NOMO-1 (cell line): ENCODE results near the gene DYNLT4.
"Not testable (repeated sequence)": the region's sequence is repeated elsewhere in the genome, so short reads cannot be mapped to it uniquely, and the experiment has no call there.

Experiments
- DNase-seq, 2 experiments: peaks; one replicate each; lab custom pipeline; 2025; ENCODE audit not compliant: unreplicated experiment in 2 of 2; lab: John Stamatoyannopoulos, UW

Gene DYNLT4

DNA sequence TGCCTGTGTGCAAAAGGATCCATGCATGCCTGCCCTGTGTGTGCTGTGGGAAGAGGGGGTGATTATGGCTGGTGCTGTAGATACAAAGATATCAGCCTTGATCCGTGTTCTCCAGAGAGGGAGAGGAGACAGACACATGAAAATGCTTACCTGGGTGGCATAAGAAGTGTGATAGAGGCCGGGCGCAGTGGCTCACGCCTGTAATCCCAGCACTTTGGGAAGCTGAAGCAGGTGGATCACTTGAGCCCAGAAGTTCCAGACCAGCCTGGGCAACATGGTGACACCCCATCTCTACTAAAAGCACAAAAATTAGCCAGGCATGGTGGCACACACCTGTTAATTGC lies 3.6 kb upstream of the DYNLT4 start:
- not testable (repeated sequence) for DNase-seq

DNA sequence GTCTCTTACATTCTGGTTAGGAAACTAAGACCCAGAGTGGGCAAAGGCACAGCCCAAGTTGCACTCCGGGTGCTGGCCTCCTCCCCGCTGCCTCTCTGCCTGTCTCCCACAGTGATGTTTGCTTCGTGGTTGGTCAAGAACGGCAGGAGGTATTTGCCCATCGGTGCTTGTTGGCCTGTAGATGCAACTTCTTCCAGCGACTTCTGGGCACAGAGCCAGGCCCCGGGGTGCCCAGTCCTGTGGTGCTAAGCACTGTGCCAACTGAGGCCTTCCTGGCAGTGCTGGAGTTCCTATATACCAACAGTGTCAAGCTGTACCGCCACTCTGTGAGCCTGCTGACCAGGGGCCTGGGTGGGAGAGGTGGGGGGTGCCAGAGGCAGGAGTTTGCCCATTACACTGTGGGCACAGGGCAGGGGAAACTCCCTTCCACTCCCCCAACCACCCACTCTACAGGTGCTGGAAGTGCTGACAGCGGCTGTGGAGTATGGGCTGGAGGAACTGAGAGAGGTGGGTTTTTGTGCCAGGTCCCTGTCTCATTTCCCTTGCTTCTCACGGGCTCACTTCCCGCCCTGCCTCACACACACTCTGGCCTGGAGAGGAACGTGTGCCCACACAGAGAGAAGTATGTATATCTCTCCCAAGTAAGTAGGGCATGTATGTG lies 3.1 kb upstream of the DYNLT4 start:
- no peak for DNase-seq

DNA sequence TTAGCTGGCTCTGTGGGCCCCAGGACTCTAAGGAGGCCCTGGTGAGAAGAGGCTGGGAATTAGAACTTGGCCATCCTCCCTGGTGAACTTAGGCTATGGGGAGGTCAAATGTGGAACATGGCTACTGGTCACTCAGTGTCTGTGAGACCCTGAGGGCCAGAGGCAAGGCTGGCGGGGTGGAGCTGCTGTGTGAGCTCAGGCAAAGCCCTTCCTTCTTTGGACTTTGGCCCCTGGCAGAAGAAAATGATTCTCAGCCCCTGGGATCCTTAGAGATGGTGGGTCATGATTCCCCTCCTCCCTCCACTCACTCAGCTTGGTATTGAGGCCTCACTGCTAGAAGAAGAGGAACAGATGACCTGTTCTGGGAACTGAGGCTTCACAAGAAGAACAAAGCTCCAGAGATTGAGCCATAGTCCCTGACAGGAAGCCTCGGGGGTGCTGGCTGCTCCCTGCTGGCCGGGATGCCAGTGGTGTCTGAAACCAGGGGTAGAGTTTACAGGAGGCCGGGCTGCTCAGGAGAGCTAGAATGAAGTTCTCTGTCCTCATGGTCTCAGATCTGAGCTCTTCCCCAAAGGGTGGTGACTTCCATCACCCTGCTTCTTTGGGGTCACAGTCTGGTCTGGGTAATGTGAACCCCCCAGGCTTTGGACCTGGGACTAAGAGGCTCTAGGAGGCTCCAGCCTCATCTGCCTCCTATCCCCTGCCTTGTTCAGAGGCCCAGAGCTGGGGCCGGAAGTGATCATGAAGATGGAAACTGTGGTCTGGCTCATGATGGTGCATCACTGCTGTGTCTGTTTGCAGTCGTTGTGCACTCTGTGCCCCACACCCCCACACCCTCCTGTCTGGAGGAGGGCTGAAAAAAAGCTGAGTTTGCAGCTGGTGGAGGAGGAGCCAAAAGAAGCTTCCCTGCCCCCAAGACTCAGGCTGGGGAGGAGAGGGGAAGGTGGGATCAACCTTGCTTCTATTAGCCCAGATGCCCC lies 2.1 kb upstream of the DYNLT4 start:
- peak; percentile 53 to 68 for DNase-seq

DNA sequence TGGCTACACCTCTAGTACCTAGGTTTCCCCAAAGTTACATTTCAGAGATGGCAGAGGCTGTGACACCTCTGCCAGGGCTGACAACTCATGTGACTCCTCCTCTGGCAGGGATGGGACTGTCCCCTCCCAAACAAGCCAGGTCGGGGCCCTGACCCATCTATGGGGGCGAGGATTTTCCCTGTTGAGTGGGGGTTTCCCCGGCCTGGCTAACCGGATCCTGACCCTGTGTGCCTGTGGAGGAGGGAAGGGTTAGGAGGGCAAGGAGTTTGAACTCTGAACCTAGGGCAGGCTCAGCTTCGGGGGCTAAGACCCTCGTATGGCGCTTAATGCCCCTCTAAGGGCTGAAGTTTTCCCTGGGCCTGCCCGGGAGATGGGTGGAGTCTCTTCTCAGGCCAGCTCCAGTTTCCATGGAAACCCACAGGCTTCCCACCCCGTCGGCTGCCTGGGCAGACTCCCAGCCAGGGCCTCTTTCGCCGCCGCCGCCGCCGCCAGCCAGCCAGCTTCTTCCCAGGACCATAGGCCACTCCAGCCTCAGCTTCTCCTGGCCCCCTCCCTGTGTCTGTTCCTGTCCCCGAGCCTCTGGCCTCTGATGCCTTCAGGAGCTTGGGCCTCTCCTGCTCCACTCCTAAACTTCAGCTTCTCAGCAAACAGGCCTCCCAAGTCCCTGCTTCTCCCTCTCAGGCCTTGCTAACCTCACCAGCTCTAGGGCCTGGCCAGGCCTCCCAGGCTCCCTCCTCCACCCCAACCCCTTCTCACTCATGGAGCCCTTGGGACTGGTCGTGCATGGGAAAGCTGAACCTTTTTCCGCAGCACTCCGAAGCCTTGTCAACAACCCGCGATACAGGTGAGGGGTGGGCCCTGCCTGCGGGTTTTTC lies 1.1 kb upstream of the DYNLT4 start, which contains the start of gene BTBD19:
BTBD19 (plus strand) TSS at position 461 of the 875 bp plus-strand sequence; CDS start at position 759, 298 bp downstream.
- DNase-seq = peak; percentile 20 to 23

DNA sequence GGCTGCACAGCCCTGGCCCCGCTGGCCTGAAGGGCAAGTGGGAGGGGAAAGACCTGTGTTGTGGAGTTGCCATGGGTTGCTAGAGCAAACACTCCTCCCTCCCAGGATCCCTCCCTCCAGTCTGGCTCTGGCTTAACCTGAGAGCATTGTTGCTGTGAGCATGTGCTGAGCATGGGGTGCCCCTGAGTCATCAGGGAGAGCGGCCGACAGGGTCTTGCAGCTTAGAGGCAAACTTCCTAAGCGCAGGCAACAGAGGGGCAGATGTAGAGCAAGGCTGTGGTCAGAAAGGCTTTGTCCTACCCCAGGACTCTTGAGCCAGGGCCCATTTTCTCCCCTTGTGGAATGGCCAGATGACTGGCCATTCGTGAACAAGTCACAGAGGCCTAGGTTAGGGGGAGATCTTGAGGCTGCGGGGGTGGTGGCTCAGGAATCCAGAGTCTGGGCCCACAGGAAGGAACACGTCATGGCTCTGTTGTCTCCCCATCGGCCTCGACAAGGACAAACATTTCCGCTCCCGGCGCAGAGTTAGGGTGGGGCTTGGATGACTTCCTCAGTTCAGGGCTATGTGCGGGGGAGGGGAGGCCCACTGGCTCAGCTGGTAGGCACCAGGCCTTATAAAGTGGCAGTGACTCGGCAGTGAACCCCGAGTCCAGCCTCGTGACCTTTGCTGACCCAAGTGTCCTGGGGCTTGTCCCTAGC lies 362 bp upstream of the DYNLT4 start:
- peak; percentile 92 to 96 for DNase-seq

- DNase-seq = no peak
Observed at GRCh38 chr1:44806025-44806703, 987 bp downstream of the DYNLT4 start.

DNA sequence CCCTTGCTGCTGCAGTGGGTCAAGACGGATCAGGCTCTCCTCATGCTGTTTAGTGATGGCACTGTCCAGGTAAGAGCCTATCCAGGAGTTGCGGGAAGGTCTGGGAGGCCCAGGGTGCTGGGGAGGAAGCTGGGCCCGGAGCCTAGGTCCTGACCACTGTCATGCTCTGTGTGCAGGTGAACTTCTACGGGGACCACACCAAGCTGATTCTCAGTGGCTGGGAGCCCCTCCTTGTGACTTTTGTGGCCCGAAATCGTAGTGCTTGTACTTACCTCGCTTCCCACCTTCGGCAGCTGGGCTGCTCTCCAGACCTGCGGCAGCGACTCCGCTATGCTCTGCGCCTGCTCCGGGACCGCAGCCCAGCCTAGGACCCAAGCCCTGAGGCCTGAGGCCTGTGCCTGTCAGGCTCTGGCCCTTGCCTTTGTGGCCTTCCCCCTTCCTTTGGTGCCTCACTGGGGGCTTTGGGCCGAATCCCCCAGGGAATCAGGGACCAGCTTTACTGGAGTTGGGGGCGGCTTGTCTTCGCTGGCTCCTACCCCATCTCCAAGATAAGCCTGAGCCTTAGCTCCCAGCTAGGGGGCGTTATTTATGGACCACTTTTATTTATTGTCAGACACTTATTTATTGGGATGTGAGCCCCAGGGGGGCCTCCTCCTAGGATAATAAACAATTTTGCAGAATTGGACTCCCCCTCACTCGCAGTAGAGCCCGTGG lies 1.7 kb downstream of the DYNLT4 start:
- DNase-seq = no peak

GRCh38 chr1:44803312-44804095 lies 3.6 kb downstream of the DYNLT4 start:
- no peak for DNase-seq

DNA sequence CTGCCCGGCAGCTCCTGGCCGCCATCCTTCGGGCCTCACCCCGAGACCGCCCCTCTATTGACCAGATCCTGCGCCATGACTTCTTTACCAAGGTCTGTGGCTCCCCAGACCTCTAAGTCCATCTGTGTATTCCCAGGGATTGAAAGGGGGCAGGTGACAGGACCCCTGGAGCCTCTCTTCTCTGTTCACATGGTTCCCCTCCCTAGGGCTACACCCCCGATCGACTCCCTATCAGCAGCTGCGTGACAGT lies 4.2 kb downstream of the DYNLT4 start:
- no peak for DNase-seq

DNA sequence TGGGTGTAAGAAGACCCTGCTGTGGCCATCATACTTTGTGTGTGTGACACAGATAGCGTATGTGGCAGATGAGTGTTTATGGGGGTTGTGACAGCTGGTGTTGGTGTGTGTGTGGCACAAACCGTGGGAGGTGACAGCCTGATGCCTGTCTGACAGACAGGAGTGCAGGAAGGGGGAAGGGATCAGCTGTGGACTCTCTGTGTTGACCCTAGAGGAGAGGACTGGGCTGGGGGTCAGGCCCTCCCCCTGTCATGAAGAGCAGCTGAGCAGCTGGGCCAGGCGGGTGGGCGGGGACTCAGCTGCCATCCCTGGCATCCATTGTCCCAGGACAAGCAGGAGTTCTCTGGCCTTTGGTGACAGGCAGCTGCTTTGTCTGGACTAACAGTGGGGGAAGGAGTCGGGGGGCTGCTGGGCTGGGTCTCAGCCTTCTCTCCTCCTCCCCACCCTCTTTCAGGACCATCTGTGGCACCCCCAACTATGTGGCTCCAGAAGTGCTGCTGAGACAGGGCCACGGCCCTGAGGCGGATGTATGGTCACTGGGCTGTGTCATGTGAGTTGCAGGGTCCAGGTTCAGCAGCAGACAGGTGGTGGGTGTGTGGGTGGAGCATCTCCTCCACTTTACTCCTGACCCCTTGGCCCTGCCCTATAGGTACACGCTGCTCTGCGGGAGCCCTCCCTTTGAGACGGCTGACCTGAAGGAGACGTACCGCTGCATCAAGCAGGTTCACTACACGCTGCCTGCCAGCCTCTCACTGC lies 4.7 kb downstream of the DYNLT4 start:
- no peak for DNase-seq

DNA sequence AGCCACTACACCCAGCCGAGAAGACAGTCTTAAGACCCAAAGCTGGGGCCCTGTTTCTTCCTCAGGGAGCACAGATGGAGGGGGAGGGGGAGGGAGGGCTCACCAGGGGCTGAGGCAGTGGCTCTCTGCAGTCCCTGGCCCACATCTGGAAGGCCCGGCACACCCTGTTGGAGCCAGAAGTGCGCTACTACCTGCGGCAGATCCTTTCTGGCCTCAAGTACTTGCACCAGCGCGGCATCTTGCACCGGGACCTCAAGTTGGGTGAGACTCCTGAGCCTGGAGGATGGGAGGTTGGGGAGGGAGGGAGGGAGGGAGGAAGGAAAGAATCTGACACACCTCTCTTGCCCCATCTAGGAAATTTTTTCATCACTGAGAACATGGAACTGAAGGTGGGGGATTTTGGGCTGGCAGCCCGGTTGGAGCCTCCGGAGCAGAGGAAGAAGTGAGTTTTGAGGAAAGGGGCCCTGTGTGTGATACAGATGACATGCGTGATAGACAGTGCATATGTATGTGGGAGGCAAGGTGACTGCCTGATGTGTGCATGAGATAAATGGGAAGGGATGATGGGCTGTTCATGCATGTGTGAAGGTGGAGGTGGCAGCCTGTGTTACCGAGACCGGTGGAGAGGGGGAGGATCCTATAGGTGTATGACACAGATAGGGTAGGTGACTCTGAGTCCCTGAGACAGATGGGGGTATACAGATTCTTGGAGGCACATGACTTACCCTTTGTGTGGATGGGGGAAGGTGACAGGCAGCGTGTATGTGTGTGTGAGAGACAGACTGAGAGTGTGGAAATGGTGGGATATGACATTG lies 5.5 kb downstream of the DYNLT4 start:
- no peak for DNase-seq

DNA sequence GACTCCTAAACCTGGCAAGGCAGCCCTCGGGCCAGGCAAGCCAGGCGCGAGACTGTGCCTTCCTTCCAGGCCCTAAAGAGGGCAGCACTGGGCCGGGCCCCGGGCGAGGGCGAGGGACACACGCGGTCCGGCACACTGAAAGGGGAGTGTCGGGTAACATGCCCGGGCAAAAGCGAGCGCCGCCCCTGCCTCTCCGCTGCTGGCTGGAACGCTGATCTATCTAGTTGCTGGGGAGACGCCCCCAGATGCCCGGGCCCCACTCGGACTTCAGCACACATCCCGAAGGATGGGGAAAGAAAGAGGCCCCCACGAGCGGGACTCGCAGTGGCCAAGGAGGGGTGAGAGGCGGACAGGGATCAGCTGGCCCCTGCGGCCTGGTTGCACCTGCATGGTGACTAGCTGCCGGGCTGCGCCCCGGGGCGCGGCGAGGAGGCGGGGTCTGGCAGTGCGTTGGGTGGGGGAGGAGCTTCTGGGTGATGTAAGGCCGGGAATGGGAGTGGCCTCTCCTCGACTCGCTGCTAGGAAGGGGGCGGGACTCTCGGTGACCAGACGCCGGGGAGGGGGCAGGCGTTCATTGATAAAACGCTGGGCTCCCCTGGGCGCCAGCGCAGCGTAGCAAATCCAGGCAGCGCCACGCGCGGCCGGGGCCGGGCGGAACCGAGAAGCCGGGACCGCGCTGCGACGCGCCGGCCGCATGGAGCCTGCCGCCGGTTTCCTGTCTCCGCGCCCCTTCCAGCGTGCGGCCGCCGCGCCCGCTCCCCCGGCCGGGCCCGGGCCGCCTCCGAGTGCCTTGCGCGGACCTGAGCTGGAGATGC lies 7.2 kb downstream of the DYNLT4 start, which contains the start of gene PLK3:
PLK3 (plus strand) TSS at position 608 of the 815 bp plus-strand sequence; CDS start at position 695, 87 bp downstream.
- peak; percentile 96 to 98 for DNase-seq

DNA sequence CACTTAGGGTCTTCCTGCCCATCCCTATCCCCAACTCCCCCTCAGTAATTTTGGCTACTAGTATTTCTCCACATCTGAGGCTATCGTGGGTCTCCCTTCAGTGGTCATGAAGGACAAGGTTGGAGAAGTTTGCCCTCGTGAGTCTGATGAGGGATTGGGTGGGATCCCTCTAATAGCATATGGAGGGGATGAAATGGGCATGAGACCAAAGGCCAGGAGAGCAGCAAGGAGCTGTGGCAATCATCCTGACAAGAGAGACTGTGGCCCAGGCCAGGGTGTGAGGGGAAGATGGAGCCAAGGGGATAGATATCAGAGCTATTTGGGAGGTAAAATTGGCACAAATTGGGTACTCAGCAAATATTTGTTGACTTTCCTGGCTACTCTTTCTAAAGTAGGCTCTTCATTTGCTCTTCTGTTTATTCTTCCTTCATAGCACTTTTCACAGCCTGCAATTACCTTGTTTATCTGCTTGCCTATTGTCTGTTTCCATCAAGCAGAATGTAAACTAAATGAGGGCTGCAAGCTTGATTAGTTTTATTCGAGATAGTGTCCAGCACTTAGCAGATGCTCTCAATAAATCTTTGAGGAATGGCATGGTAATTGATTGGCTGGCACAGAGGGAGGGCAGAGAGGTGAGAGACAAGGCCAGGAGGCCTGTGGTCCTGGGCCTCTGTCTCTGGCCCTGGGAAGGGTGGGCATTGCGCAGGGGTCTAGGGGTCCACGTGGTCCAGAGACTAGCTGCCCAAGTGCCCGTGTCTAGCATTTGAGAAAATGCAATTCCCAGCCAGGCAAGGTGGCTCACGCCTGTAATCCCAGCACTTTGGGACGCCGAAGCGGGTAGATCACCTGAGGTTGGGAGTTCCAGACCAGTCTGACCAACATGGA lies 8.4 kb downstream of the DYNLT4 start:
- DNase-seq = no peak

- not testable (repeated sequence) for DNase-seq
Observed at GRCh38 chr1:44797886-44798285, 9.3 kb downstream of the DYNLT4 start.
